ENCODE results near the gene SLF1. TPM values are rescaled to one million over a fixed set of nuclear protein-coding genes. Genes with fewer than 3 reads are reported as not detected.

The SLF1 gene
- total and polyA plus RNA-seq, 2 of the 8 experiments (the other 6 are each of a cell fraction or from before 2014, with no cell fraction given) = 4.8 to 15.7 TPM

GRCh38 chr5:94693043-94693822 is 74.8 kb downstream of the SLF1 start (continued):
- TF ChIP-seq JUN (IDR thresholded peaks at IDR 0.05; ENCODE audit: low read depth, low read length) (no peak), SP2 (IDR thresholded peaks at IDR 0.05; ENCODE audit: low read length) (no peak)
